Left ventricle myocardium inferior (tissue), 1 donor: ENCODE measurements around the gene SH3BP1. TPM values are rescaled to one million over a fixed set of nuclear protein-coding genes. Genes with fewer than 3 reads are reported as not detected.

Source experiments
- DNase-seq: peaks from one replicate; pipeline ENCODE4 v3.0.0-alpha.2; 2020
- H3K27ac ChIP-seq: fragments of 200-600 bp; replicated peaks from 2 replicates; pipeline ENCODE4 v1.8.0; 2021
- H3K27me3 ChIP-seq: fragments of 200-600 bp; 2 replicates; pipeline ENCODE4 v1.8.0; 2021; ENCODE audit warnings: low read depth
- H3K36me3 ChIP-seq: fragments of 200-600 bp; 2 replicates; pipeline ENCODE4 v1.8.0; 2021
- H3K4me1 ChIP-seq: fragments of 200-600 bp; 2 replicates; pipeline ENCODE4 v1.8.0; 2021
- H3K4me3 ChIP-seq: fragments of 200-600 bp; 2 replicates; pipeline ENCODE4 v1.8.0; 2021; ENCODE audit warnings: mild to moderate bottlenecking, moderate library complexity
- H3K9me3 ChIP-seq: fragments of 200-600 bp; replicated peaks from 2 replicates; pipeline ENCODE4 v1.8.0; 2021
- CTCF ChIP-seq: fragments of 200-600 bp; IDR thresholded peaks from 2 replicates; pipeline ENCODE4 v1.8.0; 2021; ENCODE audit warnings: antibody characterized with exemption, mild to moderate bottlenecking, borderline replicate concordance
- intact Hi-C: fragments of 100-400 bp; cut with micrococcal nuclease; formaldehyde crosslinking; loops from one replicate; pipeline ENCODE4 v1.11.0; 2022
- total RNA-seq: library from RNA; stranded (reverse); fragmentation: NEBNext Ultra II Directional; extraction: Animal tissue kit (Norgen Biotek cat#: 25700); gene quantifications from one replicate; pipeline ENCODE4 v1.2.1, GENCODE V29; 2021
- donor health status: DM: no; HTN: yes; CAD: no; lungs with severe emphysema.

Gene SH3BP1
- total RNA-seq, 1 donor from 2014 or later: 2.5 TPM

- TF ChIP-seq CTCF: no peak
- no peaks in the 10 kb centered on the region for H3K27me3 ChIP-seq
- peak overlapping the region; percentile 88 for H3K27ac ChIP-seq
- intact Hi-C loops: no loop called here
- H3K36me3 ChIP-seq: peaks cover 37% of the 10 kb centered on the region
- no peak for DNase-seq
- peaks cover 48% of the 10 kb centered on the region for H3K4me1 ChIP-seq
- H3K4me3 ChIP-seq: no peak overlapping the region
- no peaks in the 10 kb centered on the region for H3K9me3 ChIP-seq
These were observed 7.0 kb upstream of the SH3BP1 start for GRCh38 chr22:37632174-37633088.

GRCh38 chr22:37633089-37633624, 6.3 kb upstream of the SH3BP1 start:
- Histone ChIP-seq H3K36me3 (peaks cover 37% of the 10 kb centered on the region), H3K4me3 (peak overlapping the region; percentile 44), H3K27ac (peak overlapping the region; percentile 88), H3K27me3 (no peaks in the 10 kb centered on the region), H3K9me3 (no peaks in the 10 kb centered on the region), H3K4me1 (peaks cover 42% of the 10 kb centered on the region)
- DNase-seq: no peak
- intact Hi-C loops: no loop called here
- TF ChIP-seq CTCF: no peak

- Histone ChIP-seq H3K4me1 (peaks cover 49% of the 10 kb centered on the region), H3K4me3 (peak overlapping the region; percentile 44), H3K27me3 (no peaks in the 10 kb centered on the region), H3K27ac (peak overlapping the region; percentile 88), H3K9me3 (no peaks in the 10 kb centered on the region), H3K36me3 (peaks cover 35% of the 10 kb centered on the region)
- DNase-seq: peak; percentile 90
- peak; percentile 37 for TF ChIP-seq CTCF
- intact Hi-C loops: no loop called here
These were observed 5.6 kb upstream of the SH3BP1 start for GRCh38 chr22:37633625-37634416.

GRCh38 chr22:37634417-37634924, 5.0 kb upstream of the SH3BP1 start:
- intact Hi-C loops: no loop called here
- peaks cover 28% of the 10 kb centered on the region for H3K36me3 ChIP-seq
- no peak for DNase-seq
- H3K4me3 ChIP-seq: peak overlapping the region; percentile 44
- H3K27me3 ChIP-seq: peaks cover 3% of the 10 kb centered on the region
- peak overlapping the region; percentile 88 for H3K27ac ChIP-seq
- TF ChIP-seq CTCF: no peak
- H3K4me1 ChIP-seq: peaks cover 56% of the 10 kb centered on the region
- no peaks in the 10 kb centered on the region for H3K9me3 ChIP-seq

- no peak for TF ChIP-seq CTCF
- Histone ChIP-seq H3K4me3 (no peak overlapping the region), H3K27me3 (peaks cover 10% of the 10 kb centered on the region), H3K36me3 (peaks cover 22% of the 10 kb centered on the region), H3K27ac (peak overlapping the region; percentile 88), H3K4me1 (peaks cover 62% of the 10 kb centered on the region), H3K9me3 (no peaks in the 10 kb centered on the region)
- DNase-seq: no peak
- intact Hi-C loops: no loop called here
These were observed 4.3 kb upstream of the SH3BP1 start for GRCh38 chr22:37635157-37635556.
